ENCODE data around the gene EFCAB6. TPM values are rescaled to one million over a fixed set of nuclear protein-coding genes. Genes with fewer than 3 reads are reported as not detected.
A peak's percentile ranks its signal among the peaks of the same experiment; 100 is the strongest.

The EFCAB6 gene
- total RNA-seq, 1 donor from 2014 or later = 1.5 TPM

- intact Hi-C loops (cut with micrococcal nuclease) = no loop called here
These were observed 183.9 kb downstream of the EFCAB6 start for GRCh38 chr22:43628250-43628649.

GRCh38 chr22:43627485-43628213 is 184.5 kb downstream of the EFCAB6 start:
- intact Hi-C loops (cut with micrococcal nuclease) = no loop called here
- no peak for DNase-seq
- ATAC-seq = no peak

More at GRCh38 chr22:43628250-43628649, 183.9 kb downstream of the EFCAB6 start:
- DNase-seq = peak; percentile 53
- ATAC-seq = peak; percentile 62

- ATAC-seq (no peak), DNase-seq (no peak)
- intact Hi-C loops (cut with micrococcal nuclease) = no loop called here
These were observed 186.9 kb downstream of the EFCAB6 start for GRCh38 chr22:43625242-43625641.

GRCh38 chr22:43624144-43624998 is 187.7 kb downstream of the EFCAB6 start:
- intact Hi-C loops (cut with micrococcal nuclease) = no loop called here
- ATAC-seq = no peak
- DNase-seq = no peak

- no peak for ATAC-seq
- intact Hi-C loops (cut with micrococcal nuclease) = no loop called here
- no peak for DNase-seq
These were observed 189.2 kb downstream of the EFCAB6 start for GRCh38 chr22:43622886-43623285.

- intact Hi-C loops (cut with micrococcal nuclease) = no loop called here
These were observed 191.9 kb downstream of the EFCAB6 start for GRCh38 chr22:43620197-43620596.

GRCh38 chr22:43618517-43618916 is 193.6 kb downstream of the EFCAB6 start:
- intact Hi-C loops (cut with micrococcal nuclease) = no loop called here
- DNase-seq = no peak
- peak; percentile 27 for ATAC-seq

More at GRCh38 chr22:43620197-43620596, 191.9 kb downstream of the EFCAB6 start:
- ATAC-seq (no peak), DNase-seq (no peak)

- no peak for ATAC-seq
- no peak for DNase-seq
- intact Hi-C loops (cut with micrococcal nuclease) = no loop called here
These were observed 195.5 kb downstream of the EFCAB6 start for GRCh38 chr22:43616645-43617044.

- intact Hi-C loops (cut with micrococcal nuclease) = no loop called here
- no peak for DNase-seq
These were observed 211.8 kb downstream of the EFCAB6 start for GRCh38 chr22:43600265-43600664.

GRCh38 chr22:43592476-43592875 is 219.6 kb downstream of the EFCAB6 start:
- no peak for DNase-seq
- intact Hi-C loops (cut with micrococcal nuclease) = no loop called here
- no peak for ATAC-seq

More at GRCh38 chr22:43600265-43600664, 211.8 kb downstream of the EFCAB6 start:
- ATAC-seq = no peak

- DNase-seq (no peak), ATAC-seq (no peak)
- intact Hi-C loops (cut with micrococcal nuclease) = no loop called here
These were observed 220.7 kb downstream of the EFCAB6 start for GRCh38 chr22:43591380-43591779.

GRCh38 chr22:43587574-43587973 is 224.5 kb downstream of the EFCAB6 start:
- intact Hi-C loops (cut with micrococcal nuclease) = no loop called here
- no peak for DNase-seq

GRCh38 chr22:43583501-43583900 is 228.6 kb downstream of the EFCAB6 start:
- no peak for ATAC-seq
- no peak for DNase-seq
- intact Hi-C loops (cut with micrococcal nuclease) = no loop called here

More at GRCh38 chr22:43587574-43587973, 224.5 kb downstream of the EFCAB6 start:
- no peak for ATAC-seq

- intact Hi-C loops (cut with micrococcal nuclease) = no loop called here
- DNase-seq (no peak), ATAC-seq (no peak)
These were observed 229.7 kb downstream of the EFCAB6 start for GRCh38 chr22:43582394-43582793.

GRCh38 chr22:43580271-43580750 is 231.8 kb downstream of the EFCAB6 start:
- intact Hi-C loops (cut with micrococcal nuclease) = no loop called here
- no peak for DNase-seq
- no peak for ATAC-seq

- intact Hi-C loops (cut with micrococcal nuclease) = no loop called here
- DNase-seq (no peak), ATAC-seq (no peak)
These were observed 237.4 kb downstream of the EFCAB6 start for GRCh38 chr22:43574738-43575137.

- intact Hi-C loops (cut with micrococcal nuclease) = no loop called here
- ATAC-seq (no peak), DNase-seq (no peak)
These were observed 239.4 kb downstream of the EFCAB6 start for GRCh38 chr22:43572710-43573109.

- intact Hi-C loops (cut with micrococcal nuclease) = no loop called here
- no peak for DNase-seq
- no peak for ATAC-seq
These were observed 240.9 kb downstream of the EFCAB6 start for GRCh38 chr22:43571181-43571580.

GRCh38 chr22:43570531-43571165 is 241.5 kb downstream of the EFCAB6 start:
- ATAC-seq (no peak), DNase-seq (no peak)
- intact Hi-C loops (cut with micrococcal nuclease) = no loop called here

GRCh38 chr22:43569111-43569510 is 243.0 kb downstream of the EFCAB6 start:
- no peak for ATAC-seq
- no peak for DNase-seq
- intact Hi-C loops (cut with micrococcal nuclease) = no loop called here

Data from left ventricle myocardium superior (tissue), 1 donor.